NCI-H1930 (cell line): ENCODE results near the gene XKR3.
A peak's percentile ranks its signal among the peaks of the same experiment; 100 is the strongest.
"Not testable (repeated sequence)": the region's sequence is repeated elsewhere in the genome, so short reads cannot be mapped to it uniquely, and the experiment has no call there.

Experiments used
- DNase-seq, 2 experiments: peaks; one replicate each; lab custom pipeline; 2025; lab: John Stamatoyannopoulos, UW

XKR3 gene

GRCh38 chr22:16804882-16805281 is 20.3 kb downstream of the XKR3 start:
- DNase-seq: no peak

GRCh38 chr22:16803255-16803917 is 21.8 kb downstream of the XKR3 start:
- DNase-seq: no peak

- DNase-seq: no peak
Observed at GRCh38 chr22:16801571-16801970, 23.6 kb downstream of the XKR3 start.

GRCh38 chr22:16801088-16801487 is 24.1 kb downstream of the XKR3 start:
- DNase-seq: no peak

- DNase-seq: no peak
Observed at GRCh38 chr22:16800358-16800757, 24.9 kb downstream of the XKR3 start.

- not testable (repeated sequence) for DNase-seq
Observed at GRCh38 chr22:16795504-16795903, 29.7 kb downstream of the XKR3 start.

- no peak for DNase-seq
Observed at GRCh38 chr22:16793831-16794230, 31.4 kb downstream of the XKR3 start.

- DNase-seq: no peak
Observed at GRCh38 chr22:16789860-16790493, 35.2 kb downstream of the XKR3 start.

GRCh38 chr22:16783930-16784354 is 41.3 kb downstream of the XKR3 start:
- DNase-seq: peak in 1 of 2 experiments; percentile 25

- no peak for DNase-seq
Observed at GRCh38 chr22:16783453-16783852, 41.8 kb downstream of the XKR3 start.

- DNase-seq: no peak
Observed at GRCh38 chr22:16781764-16782329, 43.4 kb downstream of the XKR3 start.

- DNase-seq: no peak
Observed at GRCh38 chr22:16781074-16781763, 44.0 kb downstream of the XKR3 start.

- no peak for DNase-seq
Observed at GRCh38 chr22:16777284-16777924, 47.8 kb downstream of the XKR3 start.

GRCh38 chr22:16776080-16776479 is 49.1 kb downstream of the XKR3 start:
- DNase-seq: no peak

- DNase-seq: no peak
Observed at GRCh38 chr22:16774911-16775500, 50.2 kb downstream of the XKR3 start.

- DNase-seq: not testable (repeated sequence)
Observed at GRCh38 chr22:16771569-16771968, 53.6 kb downstream of the XKR3 start.

GRCh38 chr22:16767927-16768326 is 57.3 kb downstream of the XKR3 start:
- DNase-seq: not testable (repeated sequence)

- DNase-seq: not testable (repeated sequence)
Observed at GRCh38 chr22:16762224-16762623, 63.0 kb downstream of the XKR3 start.

- not testable (repeated sequence) for DNase-seq
Observed at GRCh38 chr22:16760416-16760815, 64.8 kb downstream of the XKR3 start.

GRCh38 chr22:16749282-16749681 is 75.9 kb downstream of the XKR3 start:
- not testable (repeated sequence) for DNase-seq

- not testable (repeated sequence) for DNase-seq
Observed at GRCh38 chr22:16748160-16748929, 76.9 kb downstream of the XKR3 start.
